Memory B cell (primary cell): ENCODE data around the gene KRT31.
"Not testable (repeated sequence)": the region's sequence is repeated elsewhere in the genome, so short reads cannot be mapped to it uniquely, and the experiment has no call there.

Experiments used
- ATAC-seq: fragments of 150-1000 bp; cut with Tn5 transposase; 2 replicates; pipeline ENCODE4 v1.10.0; 2021; ENCODE audit warnings: low read depth, mild to moderate bottlenecking, moderate library complexity
- DNase-seq, 2 donors: peaks; one replicate each; pipeline ENCODE4 v3.0.0; 2022; ENCODE audit warnings: low spot score in 2 of 2
- H3K27ac Mint-ChIP-seq: one replicate; pipeline ENCODE4 v1.8.0; 2022; ENCODE audit warnings: mild to moderate bottlenecking, moderate library complexity, mixed read lengths
- H3K27me3 Mint-ChIP-seq: one replicate; pipeline ENCODE4 v1.8.0; 2022; ENCODE audit warnings: mixed read lengths
- H3K36me3 Mint-ChIP-seq: one replicate; pipeline ENCODE4 v1.8.0; 2022; ENCODE audit warnings: mild to moderate bottlenecking, mixed read lengths
- H3K4me1 Mint-ChIP-seq: one replicate; pipeline ENCODE4 v1.8.0; 2022; ENCODE audit warnings: mixed read lengths
- H3K4me3 Mint-ChIP-seq: one replicate; pipeline ENCODE4 v1.8.0; 2022; ENCODE audit warnings: mild to moderate bottlenecking, moderate library complexity, mixed read lengths
- H3K9me3 Mint-ChIP-seq: one replicate; pipeline ENCODE4 v1.8.0; 2022; ENCODE audit warnings: mixed read lengths

Gene KRT31

DNA sequence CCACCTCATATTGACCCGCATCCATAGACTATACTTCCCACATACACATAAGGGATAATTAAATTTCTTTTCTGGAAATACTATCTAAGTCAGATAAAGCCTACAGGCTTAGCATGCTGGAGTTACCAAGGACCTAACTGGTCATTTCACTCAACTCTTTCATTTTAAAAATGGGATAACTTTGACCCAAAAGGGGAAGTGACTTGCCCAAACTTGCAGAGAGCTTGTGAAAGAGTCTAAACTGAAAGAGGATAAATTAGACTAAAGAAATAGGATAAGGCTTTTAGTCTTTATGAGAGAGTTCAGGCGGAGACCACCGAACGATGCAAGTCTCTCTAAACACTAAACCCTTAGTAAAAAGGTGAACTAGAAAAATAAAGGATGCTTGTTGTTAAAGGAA lies 42.9 kb downstream of the KRT31 start:
- ATAC-seq, result no peak
- no peaks in the 10 kb centered on the region for H3K4me1 Mint-ChIP-seq
- H3K4me3 Mint-ChIP-seq, result no peak overlapping the region
- H3K9me3 Mint-ChIP-seq, result peaks cover 1% of the 10 kb centered on the region
- DNase-seq, result no peak
- H3K36me3 Mint-ChIP-seq, result no peaks in the 10 kb centered on the region
- H3K27me3 Mint-ChIP-seq, result peaks cover 13% of the 10 kb centered on the region
- no peak overlapping the region for H3K27ac Mint-ChIP-seq

DNA sequence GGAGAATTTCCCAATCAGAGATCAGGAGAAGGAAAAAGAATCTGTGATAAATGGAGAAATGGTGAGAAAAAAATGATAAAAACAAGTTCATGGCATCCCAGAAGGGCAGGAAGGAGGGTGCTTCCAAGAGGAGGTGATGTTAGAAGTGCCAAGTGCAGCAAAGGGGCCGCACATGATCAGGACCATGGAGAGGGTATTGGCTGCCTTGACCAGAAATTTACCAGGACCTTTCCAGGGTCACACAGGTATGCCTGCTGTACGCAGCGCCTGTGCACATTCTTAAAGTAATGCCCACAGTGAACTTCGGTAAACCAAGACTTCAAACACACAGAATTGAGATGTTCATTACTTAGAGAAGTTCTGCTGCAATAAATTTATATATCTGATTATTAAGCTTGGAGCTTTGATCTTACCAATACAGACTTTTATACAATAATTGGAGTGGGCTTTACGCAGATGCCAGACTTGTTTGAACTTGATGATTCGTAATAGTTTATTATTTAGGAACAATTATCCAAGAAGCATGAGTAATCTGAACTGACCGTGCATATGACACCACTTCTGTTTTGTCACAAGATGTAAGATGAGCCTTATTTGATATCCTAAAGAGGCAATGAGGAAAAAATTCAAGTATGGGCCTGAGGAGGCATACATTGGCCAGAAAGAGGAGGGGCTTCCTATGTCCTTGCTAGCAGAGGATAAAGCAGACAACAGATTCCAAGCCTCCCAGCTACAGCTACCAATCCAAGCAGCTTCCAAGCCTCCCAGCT lies 44.6 kb downstream of the KRT31 start:
- Mint-ChIP-seq H3K27ac (no peak overlapping the region), H3K4me3 (no peak overlapping the region), H3K9me3 (peaks cover 1% of the 10 kb centered on the region), H3K27me3 (peaks cover 13% of the 10 kb centered on the region), H3K4me1 (no peaks in the 10 kb centered on the region), H3K36me3 (no peaks in the 10 kb centered on the region)
- no peak for ATAC-seq
- DNase-seq, result no peak

DNA sequence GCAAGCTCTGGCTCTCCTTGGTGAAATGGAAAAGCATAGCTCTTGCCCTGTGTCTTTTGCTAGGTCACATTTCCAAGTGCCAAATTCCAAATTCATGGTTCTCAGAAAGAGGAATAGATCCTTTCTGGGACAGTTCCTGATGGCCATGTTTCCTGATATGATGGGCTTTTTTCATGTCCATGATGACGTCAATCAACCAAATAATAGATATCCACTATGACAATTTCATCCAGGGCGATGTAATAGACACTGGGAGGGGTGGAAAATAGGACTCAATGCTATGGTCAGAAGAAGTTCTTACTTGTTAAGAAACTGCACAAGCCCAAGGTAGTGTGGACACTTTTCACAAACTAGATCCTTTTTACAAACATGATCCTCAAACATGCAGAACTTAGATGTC lies 46.2 kb downstream of the KRT31 start:
- no peaks in the 10 kb centered on the region for H3K9me3 Mint-ChIP-seq
- H3K27ac Mint-ChIP-seq, result no peak overlapping the region
- no peak overlapping the region for H3K4me3 Mint-ChIP-seq
- DNase-seq, result no peak
- H3K36me3 Mint-ChIP-seq, result no peaks in the 10 kb centered on the region
- peaks cover 10% of the 10 kb centered on the region for H3K27me3 Mint-ChIP-seq
- no peak for ATAC-seq
- H3K4me1 Mint-ChIP-seq, result no peaks in the 10 kb centered on the region

DNA sequence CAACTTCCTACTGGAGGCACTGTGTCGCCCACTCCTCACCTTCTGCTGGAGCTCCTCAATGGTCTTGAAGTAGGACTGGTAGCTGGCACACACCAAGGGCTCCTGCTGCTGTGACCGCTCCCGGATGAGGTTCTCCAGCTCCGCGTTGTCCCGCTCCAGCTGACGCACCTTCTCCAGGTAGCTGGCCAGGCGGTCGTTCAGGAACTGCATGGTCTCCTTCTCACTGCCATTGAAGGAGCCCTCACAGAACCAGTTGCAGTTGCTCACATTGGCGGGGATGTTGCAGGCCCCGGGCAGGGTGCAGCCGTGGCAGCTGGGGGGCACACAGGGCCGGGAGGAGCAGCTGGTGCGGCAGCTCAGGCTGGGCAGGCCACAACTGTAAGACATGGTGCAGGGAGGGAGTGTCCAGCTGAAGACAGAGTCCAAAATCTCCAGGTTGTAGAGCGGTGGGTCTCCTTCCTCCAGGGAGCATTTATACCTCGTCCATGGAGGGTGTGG lies 47.0 kb downstream of the KRT31 start, which contains the start of gene KRT33A:
Gene KRT33A, minus strand, starts transcription at position 448 of the 498 bp plus-strand sequence. Its CDS starts 61 bp downstream, at position 387.
- H3K36me3 Mint-ChIP-seq, result not testable (repeated sequence)

DNA sequence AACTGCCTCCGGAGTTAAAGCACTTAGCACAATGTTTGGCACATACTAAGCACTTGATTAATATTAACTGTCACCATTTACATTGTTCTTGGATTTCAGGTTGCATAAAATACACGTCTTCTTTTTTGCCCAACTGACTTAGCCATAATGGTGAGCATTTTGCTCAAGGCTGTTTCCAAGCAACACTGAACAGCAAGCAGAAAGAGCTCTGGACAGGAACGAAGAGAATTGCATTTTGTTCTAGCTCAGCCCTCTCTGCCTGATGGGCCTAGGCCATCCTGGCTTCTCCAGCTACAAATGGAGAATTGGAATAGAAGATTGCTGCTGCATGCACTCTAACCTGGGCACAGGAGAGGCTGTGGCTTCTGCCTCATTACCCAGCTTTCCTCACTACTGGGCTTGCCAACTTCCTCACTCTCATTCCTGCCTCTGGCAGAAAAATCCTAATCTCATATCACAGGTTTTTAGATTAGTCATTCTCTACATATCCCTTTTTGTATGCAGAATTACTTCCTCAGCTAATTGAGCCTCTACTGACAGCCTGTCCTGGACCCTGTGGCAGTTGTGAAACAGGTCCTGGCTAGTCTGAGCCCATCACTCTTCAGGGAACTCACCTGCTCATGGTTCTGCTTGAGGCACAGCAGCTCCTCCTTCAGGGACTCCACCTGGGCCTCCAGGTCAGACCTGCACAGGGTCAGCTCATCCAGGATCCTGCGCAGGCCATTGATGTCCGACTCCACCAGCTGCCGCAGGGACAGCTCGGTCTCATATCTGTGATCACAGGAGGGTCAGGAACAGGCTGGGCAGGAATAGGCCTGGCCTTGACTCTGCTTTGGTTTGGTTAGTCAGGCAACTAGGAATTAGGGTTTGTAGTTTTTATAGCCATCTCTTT lies 49.3 kb downstream of the KRT31 start:
- DNase-seq, result no peak
- peaks cover 11% of the 10 kb centered on the region for H3K27me3 Mint-ChIP-seq
- H3K9me3 Mint-ChIP-seq, result peaks cover 3% of the 10 kb centered on the region
- H3K36me3 Mint-ChIP-seq, result peaks cover 3% of the 10 kb centered on the region
- H3K4me1 Mint-ChIP-seq, result no peaks in the 10 kb centered on the region
- H3K4me3 Mint-ChIP-seq, result no peak overlapping the region
- no peak for ATAC-seq
- no peak overlapping the region for H3K27ac Mint-ChIP-seq

More for the DNA sequence above, 47.0 kb downstream of the KRT31 start, which contains the start of gene KRT33A:
- not testable (repeated sequence) for H3K9me3 Mint-ChIP-seq, DNase-seq, ATAC-seq, H3K4me3 Mint-ChIP-seq, H3K4me1 Mint-ChIP-seq, H3K27ac Mint-ChIP-seq, H3K27me3 Mint-ChIP-seq

DNA sequence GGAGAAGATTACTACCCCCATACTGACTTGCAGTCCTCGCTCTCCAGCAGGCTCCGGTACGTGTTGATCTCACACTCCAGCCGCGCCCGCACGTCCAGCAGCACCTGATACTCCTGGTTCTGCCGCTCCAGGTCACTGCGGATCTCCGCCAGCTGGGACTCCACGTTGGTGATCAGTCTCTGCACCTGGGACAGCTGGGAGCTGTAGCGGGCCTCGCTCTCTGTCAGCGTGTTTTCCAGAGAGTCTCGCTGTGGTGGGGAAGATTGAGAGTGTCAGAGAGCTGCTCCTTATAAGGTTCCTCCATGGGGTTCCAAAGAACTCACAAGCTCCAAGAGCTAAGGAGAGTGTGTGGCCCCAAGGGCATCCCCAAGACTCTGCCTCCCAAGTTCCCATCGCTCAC lies 51.0 kb downstream of the KRT31 start:
- DNase-seq, H3K4me1 Mint-ChIP-seq, ATAC-seq, H3K36me3 Mint-ChIP-seq, H3K4me3 Mint-ChIP-seq, H3K27ac Mint-ChIP-seq, H3K27me3 Mint-ChIP-seq, H3K9me3 Mint-ChIP-seq: not testable (repeated sequence)

DNA sequence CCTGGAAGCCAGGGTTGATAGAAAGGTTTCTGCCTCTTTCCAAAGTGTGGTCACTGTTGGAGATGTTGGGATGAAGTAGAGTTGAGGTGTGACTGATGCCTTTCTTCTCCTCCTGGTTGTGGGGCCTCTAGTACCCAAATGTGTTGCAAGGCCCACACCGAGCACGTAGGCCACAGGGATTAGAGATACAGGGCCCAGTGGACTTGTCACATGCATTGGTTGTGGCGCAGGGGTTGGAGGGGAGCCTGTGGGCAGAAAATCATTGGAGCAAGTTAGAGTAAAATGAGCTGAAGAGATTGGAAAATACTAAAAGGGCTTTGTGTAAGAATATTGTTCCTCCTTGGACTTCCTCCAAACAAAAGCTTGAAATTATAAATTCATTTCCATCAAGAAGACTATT lies 51.4 kb downstream of the KRT31 start:
- H3K4me3 Mint-ChIP-seq, result no peak overlapping the region
- no peak overlapping the region for H3K27ac Mint-ChIP-seq
- H3K9me3 Mint-ChIP-seq, result peaks cover 9% of the 10 kb centered on the region
- H3K36me3 Mint-ChIP-seq, result peaks cover 5% of the 10 kb centered on the region
- no peak for DNase-seq
- peaks cover 2% of the 10 kb centered on the region for H3K27me3 Mint-ChIP-seq
- ATAC-seq, result no peak
- peaks cover under 1% of the 10 kb centered on the region for H3K4me1 Mint-ChIP-seq
